HepG2 (cell line): ENCODE measurements around the gene ERVMER34-1. TPM values are rescaled to one million over a fixed set of nuclear protein-coding genes. Genes with fewer than 3 reads are reported as not detected.

Experiments
- AHR ChIP-seq: IDR thresholded peaks from 2 replicates; pipeline ENCODE4 v1.6.1; 2018; ENCODE audit warnings: missing genetic modification reagents, missing compliant biosample characterization
- ARHGAP35 ChIP-seq: sonication (generic); formaldehyde crosslinking; IDR thresholded peaks from 2 replicates; pipeline ENCODE4 v1.9.0; 2022; ENCODE audit warnings: mild to moderate bottlenecking, inconsistent platforms, moderate library complexity, missing genetic modification reagents, borderline replicate concordance
- DMTF1 ChIP-seq: sonication (generic); formaldehyde crosslinking; IDR thresholded peaks from 2 replicates; pipeline ENCODE4 v1.4.0; 2020; ENCODE audit warnings: mild to moderate bottlenecking, missing genetic modification reagents
- FUBP1 ChIP-seq: sonication (generic); formaldehyde crosslinking; IDR thresholded peaks from 2 replicates; pipeline ENCODE4 v1.5.1; 2020; ENCODE audit warnings: missing genetic modification reagents, mild to moderate bottlenecking, borderline replicate concordance
- GMEB2 ChIP-seq: IDR thresholded peaks from 2 replicates; pipeline ENCODE4 v1.6.1; 2016; ENCODE audit warnings: missing biosample characterization, missing genetic modification reagents, low read depth
- KMT2A ChIP-seq: sonication (generic); formaldehyde crosslinking; IDR thresholded peaks from 2 replicates; pipeline ENCODE4 v1.4.0; 2020; ENCODE audit warnings: missing genetic modification reagents
- MAFF ChIP-seq: IDR thresholded peaks from 2 replicates; pipeline ENCODE4 v1.6.1; 2011; ENCODE audit warnings: low read depth, low read length, improper control_type of control experiment
- MATR3 ChIP-seq: sonication (generic); formaldehyde crosslinking; IDR thresholded peaks from 2 replicates; pipeline ENCODE4 v1.4.0; 2020; ENCODE audit warnings: missing genetic modification reagents
- NCOA2 ChIP-seq: sonication (generic); formaldehyde crosslinking; IDR thresholded peaks from 2 replicates; pipeline ENCODE4 v1.8.0; 2022; ENCODE audit warnings: inconsistent platforms
- PAF1 ChIP-seq: IDR thresholded peaks from 2 replicates; pipeline ENCODE4 v1.6.1; 2016; ENCODE audit warnings: missing genetic modification reagents, missing compliant biosample characterization
- RBM39 ChIP-seq: fragments of 200-400 bp; formaldehyde crosslinking; IDR thresholded peaks from one replicate; pipeline ENCODE4 v1.6.1; 2018; ENCODE audit warnings: antibody characterized with exemption, mild to moderate bottlenecking, low read depth, low read length; ENCODE audit not compliant: poor library complexity, severe bottlenecking
- RFX5 ChIP-seq: IDR thresholded peaks from 2 replicates; pipeline ENCODE4 v1.6.1; 2011; ENCODE audit warnings: low read depth, low read length, improper control_type of control experiment
- U2AF1 ChIP-seq: fragments of 200-400 bp; formaldehyde crosslinking; optimal IDR thresholded peaks from 2 replicates; pipeline ENCODE3; 2017; ENCODE audit warnings: mild to moderate bottlenecking, low read depth, low read length
- ZBTB25 ChIP-seq: IDR thresholded peaks from 2 replicates; pipeline ENCODE4 v1.6.1; 2018; ENCODE audit warnings: missing genetic modification reagents
- ZNF225 ChIP-seq: sonication (generic); formaldehyde crosslinking; IDR thresholded peaks from 2 replicates; pipeline ENCODE4 v1.4.0; 2020; ENCODE audit warnings: mild to moderate bottlenecking, missing genetic modification reagents
- ZNF576 ChIP-seq: sonication (generic); formaldehyde crosslinking; IDR thresholded peaks from 2 replicates; pipeline ENCODE4 v1.4.0; 2020; ENCODE audit warnings: mild to moderate bottlenecking, missing genetic modification reagents
- ZNF639 ChIP-seq: conservative IDR thresholded peaks from 2 replicates; pipeline ENCODE4 v1.6.1; 2018; ENCODE audit warnings: missing genetic modification reagents
- polyA plus RNA-seq, 8 experiments: library from polyadenylated mRNA; depleted of rRNA in 3 of 8; stranded (reverse) in 7 of 8; unstranded in 1 of 8; fragments of >200 nt; fragmentation: Illumina TruSeq in 4 of 8; extraction: Trizol in 4 of 8; gene quantifications; 2 replicates each; pipeline versions ENCODE4 v1.2.1 to v1.2.3, GENCODE V29; 2011 to 2016; ENCODE audit warnings: low read depth in 4 of 8, missing spikeins in 1 of 8, mixed read lengths in 1 of 8; ENCODE audit not compliant: insufficient read depth in 1 of 8
- total RNA-seq, 5 experiments: library from RNA; depleted of rRNA; stranded (reverse); fragments of >200 nt; fragmentation: Illumina TruSeq; extraction: Trizol; gene quantifications; 2 replicates each; pipeline ENCODE4 v1.2.3, GENCODE V29; 2016; ENCODE audit warnings: low read depth in 1 of 5

ERVMER34-1 gene
- total and polyA plus RNA-seq, 2 of the 13 experiments (the other 11 are each of a cell fraction or from before 2014, with no cell fraction given), result 0.04 to 0.35 TPM

- TF ChIP-seq ZNF225 (CRISPR knock-in tag) (peak; percentile 25), KMT2A (CRISPR knock-in tag) (peak; percentile 59; the same call in 1 of the 2 replicates), ZNF576 (CRISPR knock-in tag) (no peak), MATR3 (no peak), DMTF1 (CRISPR knock-in tag) (no peak), GMEB2 (CRISPR knock-in tag) (no peak), ZBTB25 (no peak), RBM39 (peak; percentile 78), NCOA2 (CRISPR knock-in tag) (0 out of 2 replicates have a peak, but pooled peaks have one; percentile 29), U2AF1 (no peak), ARHGAP35 (CRISPR knock-in tag) (no peak), PAF1 (no peak), FUBP1 (CRISPR knock-in tag) (no peak), AHR (CRISPR knock-in tag) (0 out of 2 replicates have a peak, but pooled peaks have one; percentile 50), ZNF639 (CRISPR knock-in tag) (no peak), RFX5 (peak; percentile 33; the same call in 1 of the 2 replicates), MAFF (no peak)
These were observed 38.7 kb downstream of the ERVMER34-1 start (continued) for GRCh38 chr4:52712251-52713130.
